Epithelial cell of proximal tubule (primary cell): Measurements from ENCODE around the gene NEGR1. TPM values are rescaled to one million over a fixed set of nuclear protein-coding genes. Genes with fewer than 3 reads are reported as not detected.

ENCODE experiments used
- DNase-seq: peaks from one replicate; pipeline ENCODE4 v3.0.0-alpha.2; 2011; ENCODE audit warnings: low read depth
- H3K4me3 ChIP-seq: 2 replicates; pipeline ENCODE4 v1.5.1; 2011; ENCODE audit warnings: low read depth, mild to moderate bottlenecking, low read length
- total RNA-seq: library from RNA; depleted of rRNA; stranded (reverse); fragments of >200 nt; gene quantifications from 2 replicates; pipeline ENCODE4 v1.2.3, GENCODE V29; 2015
- TF ChIP-seq, protein P1 (sequence below): conservative IDR thresholded peaks from 2 replicates; pipeline ENCODE4 v1.5.1; 2012; ENCODE audit warnings: low read depth, mild to moderate bottlenecking, low read length

NEGR1 gene
- total RNA-seq, 1 donor from 2014 or later, result 3.1 TPM

DNA sequence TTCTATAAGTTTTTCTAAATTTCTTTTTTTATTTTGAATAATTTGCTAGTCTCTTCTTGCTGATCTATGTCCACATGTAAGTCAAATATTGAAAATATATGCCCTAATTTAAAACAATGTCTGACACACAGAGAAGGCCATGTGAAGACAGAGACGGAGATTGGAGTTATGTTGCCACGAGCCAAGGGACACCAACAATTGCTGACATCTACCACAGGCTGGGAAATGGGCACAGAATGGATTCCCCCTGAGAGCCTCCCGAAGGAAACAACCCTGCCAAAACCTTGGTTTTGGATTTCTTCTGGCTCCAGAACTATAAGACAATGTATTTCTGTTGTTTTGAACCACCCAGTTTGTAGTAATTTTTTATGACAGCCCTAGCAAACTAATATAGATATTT, 716.5 kb downstream of the NEGR1 start:
- H3K4me3 ChIP-seq, result no peak overlapping the region
- no peak for DNase-seq
- TF ChIP-seq, protein P1, sequence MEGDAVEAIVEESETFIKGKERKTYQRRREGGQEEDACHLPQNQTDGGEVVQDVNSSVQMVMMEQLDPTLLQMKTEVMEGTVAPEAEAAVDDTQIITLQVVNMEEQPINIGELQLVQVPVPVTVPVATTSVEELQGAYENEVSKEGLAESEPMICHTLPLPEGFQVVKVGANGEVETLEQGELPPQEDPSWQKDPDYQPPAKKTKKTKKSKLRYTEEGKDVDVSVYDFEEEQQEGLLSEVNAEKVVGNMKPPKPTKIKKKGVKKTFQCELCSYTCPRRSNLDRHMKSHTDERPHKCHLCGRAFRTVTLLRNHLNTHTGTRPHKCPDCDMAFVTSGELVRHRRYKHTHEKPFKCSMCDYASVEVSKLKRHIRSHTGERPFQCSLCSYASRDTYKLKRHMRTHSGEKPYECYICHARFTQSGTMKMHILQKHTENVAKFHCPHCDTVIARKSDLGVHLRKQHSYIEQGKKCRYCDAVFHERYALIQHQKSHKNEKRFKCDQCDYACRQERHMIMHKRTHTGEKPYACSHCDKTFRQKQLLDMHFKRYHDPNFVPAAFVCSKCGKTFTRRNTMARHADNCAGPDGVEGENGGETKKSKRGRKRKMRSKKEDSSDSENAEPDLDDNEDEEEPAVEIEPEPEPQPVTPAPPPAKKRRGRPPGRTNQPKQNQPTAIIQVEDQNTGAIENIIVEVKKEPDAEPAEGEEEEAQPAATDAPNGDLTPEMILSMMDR, result no peak

DNA sequence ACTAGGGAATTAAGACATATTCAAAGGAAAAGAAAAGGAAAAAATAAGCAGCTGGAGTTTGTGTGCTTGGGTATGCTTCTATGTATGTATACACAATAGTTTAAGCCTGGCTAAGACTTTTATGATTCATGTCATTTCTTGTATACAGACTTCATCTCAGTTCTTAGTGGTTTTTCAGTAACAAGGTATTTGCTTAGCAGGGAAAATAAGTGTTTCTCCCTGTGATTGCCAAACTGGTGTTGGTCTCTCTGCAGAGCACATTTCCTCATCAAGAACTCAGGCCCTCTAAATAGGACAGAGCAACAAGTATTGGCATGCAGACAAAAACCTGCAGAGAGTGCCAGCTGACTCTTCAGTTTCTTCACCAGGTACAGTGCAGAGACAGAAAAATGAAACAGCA, 717.1 kb downstream of the NEGR1 start:
- H3K4me3 ChIP-seq, result no peak overlapping the region
- TF ChIP-seq, protein P1, result no peak
- DNase-seq, result no peak

DNA sequence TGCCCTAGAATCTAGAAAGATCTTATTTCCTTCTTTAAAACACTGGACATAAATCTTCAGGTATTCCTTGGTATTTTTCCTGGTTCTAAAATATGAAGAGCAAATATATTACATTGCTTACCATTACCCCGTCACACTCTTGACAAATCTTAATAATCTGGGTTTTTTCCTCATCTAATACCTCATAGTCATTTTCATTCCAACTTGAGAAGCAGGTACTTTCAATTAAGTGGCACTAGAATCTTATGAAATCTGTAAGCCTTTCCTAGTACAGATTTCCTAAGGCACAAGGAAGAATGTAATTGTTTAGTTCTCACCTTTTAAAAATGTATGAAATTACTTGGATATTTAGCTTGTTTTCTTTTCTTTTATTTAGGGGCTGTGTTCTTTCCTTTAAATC, 720.0 kb downstream of the NEGR1 start:
- DNase-seq, result no peak
- no peak overlapping the region for H3K4me3 ChIP-seq
- TF ChIP-seq, protein P1, result no peak

- H3K4me3 ChIP-seq, result no peak overlapping the region
- no peak for DNase-seq
- TF ChIP-seq, protein P1, result no peak
These were observed 720.6 kb downstream of the NEGR1 start for GRCh38 chr1:71561729-71562128.

DNA sequence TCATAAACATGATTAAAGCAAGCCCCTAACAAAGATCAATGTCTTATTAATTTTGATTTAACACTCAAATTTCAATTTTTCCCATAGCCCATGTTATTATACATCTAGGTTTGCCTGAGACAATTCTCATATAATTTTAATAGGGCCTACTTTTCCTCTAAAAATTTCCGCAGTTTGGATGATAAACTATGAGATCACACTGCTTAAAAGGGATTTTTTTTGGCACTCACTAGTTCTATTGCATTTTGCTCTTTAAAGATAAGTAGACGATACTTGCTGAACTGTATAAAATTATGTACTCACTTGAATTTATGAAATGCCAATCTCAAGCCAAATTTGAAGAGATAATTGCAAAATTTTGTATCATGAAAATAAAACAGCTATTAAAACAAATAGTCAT, 721.1 kb downstream of the NEGR1 start:
- DNase-seq, result no peak
- H3K4me3 ChIP-seq, result no peak overlapping the region
- TF ChIP-seq, protein P1, result no peak

DNA sequence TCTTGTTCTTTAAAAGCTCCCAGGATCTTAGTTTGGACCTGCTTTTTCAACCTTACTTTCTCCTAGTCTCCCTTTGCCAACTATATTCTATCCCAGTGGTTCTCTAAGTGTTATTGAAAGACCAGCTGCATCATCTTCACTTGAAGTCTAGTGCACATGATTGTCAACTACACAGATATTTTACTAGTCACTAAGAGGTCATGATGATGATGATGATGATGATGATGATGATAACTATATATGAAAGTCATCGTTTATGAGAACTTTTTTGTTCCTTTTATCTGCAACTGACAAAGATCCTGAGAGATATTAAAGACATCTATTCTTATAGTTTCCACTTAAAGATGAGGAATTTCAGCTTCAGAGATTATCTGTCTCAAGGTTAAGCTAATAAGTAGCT, 722.5 kb downstream of the NEGR1 start:
- no peak for DNase-seq
- TF ChIP-seq, protein P1, result no peak
- no peak overlapping the region for H3K4me3 ChIP-seq

- no peak overlapping the region for H3K4me3 ChIP-seq
- TF ChIP-seq, protein P1, result no peak
- no peak for DNase-seq
These were observed 725.2 kb downstream of the NEGR1 start for GRCh38 chr1:71557138-71557537.
